NCI-H2196 treated with DMSO at 0.1 percent for 48 hours (cell line): ENCODE data around the gene PPFIBP2.
A peak's percentile ranks its signal among the peaks of the same experiment; 100 is the strongest.
"Not testable (repeated sequence)": the region's sequence is repeated elsewhere in the genome, so short reads cannot be mapped to it uniquely, and the experiment has no call there.

Experiments
- DNase-seq: peaks from one replicate; lab custom pipeline; 2025; ENCODE audit not compliant: unreplicated experiment; lab: John Stamatoyannopoulos, UW

Gene PPFIBP2

GRCh38 chr11:7498193-7498592 lies 15.6 kb upstream of the PPFIBP2 start:
- no peak for DNase-seq

- no peak for DNase-seq
Observed at GRCh38 chr11:7499081-7499480, 14.7 kb upstream of the PPFIBP2 start.

DNA sequence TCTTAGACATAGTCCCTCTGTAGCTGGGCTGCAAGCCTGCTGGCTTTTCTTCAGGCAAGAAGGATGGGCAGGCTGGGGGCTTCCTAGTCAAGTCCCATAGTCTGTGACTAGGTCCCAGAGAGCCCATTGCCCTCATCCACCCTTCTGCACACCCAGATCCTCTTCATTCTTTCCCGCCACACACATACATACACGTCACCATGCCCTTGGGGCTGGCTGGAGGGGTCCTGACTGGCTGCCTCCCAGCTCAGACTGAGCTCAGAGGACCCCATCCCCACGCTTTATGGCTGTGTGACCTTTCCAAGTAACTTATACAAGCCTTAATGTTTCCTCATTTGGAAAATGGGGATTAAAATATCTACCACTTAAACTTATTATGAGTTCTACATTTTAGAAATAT lies 13.5 kb upstream of the PPFIBP2 start:
- no peak for DNase-seq

GRCh38 chr11:7501251-7501650 lies 12.5 kb upstream of the PPFIBP2 start:
- DNase-seq, result no peak

DNA sequence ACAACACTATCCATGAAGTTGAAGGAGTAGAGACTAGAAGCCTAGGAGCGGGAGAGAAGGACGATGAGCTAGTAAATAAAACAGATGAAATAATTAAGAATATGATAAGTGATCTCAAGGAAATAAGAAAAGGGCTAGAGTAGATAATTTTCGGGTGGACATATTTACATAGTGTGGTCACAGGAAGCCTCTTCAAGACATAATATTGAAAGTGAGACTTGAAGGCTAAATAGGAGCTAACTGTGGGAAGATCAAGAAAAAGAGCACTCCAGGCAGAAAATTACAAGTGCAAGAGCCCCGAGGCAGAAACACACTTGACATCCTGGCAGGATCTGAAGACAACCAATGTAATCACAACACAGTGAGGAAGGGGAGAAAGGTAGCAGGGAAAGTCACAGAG lies 11.9 kb upstream of the PPFIBP2 start:
- no peak for DNase-seq

- DNase-seq, result no peak
Observed at GRCh38 chr11:7506243-7506642, 7.6 kb upstream of the PPFIBP2 start.

GRCh38 chr11:7508087-7508486 lies 5.7 kb upstream of the PPFIBP2 start:
- DNase-seq, result no peak

GRCh38 chr11:7509966-7510365 lies 3.8 kb upstream of the PPFIBP2 start:
- no peak for DNase-seq

- peak; percentile 84 for DNase-seq
Observed at GRCh38 chr11:7511401-7511800, 2.4 kb upstream of the PPFIBP2 start.

GRCh38 chr11:7512525-7513233 lies 1.1 kb upstream of the PPFIBP2 start:
- DNase-seq, result no peak

DNA sequence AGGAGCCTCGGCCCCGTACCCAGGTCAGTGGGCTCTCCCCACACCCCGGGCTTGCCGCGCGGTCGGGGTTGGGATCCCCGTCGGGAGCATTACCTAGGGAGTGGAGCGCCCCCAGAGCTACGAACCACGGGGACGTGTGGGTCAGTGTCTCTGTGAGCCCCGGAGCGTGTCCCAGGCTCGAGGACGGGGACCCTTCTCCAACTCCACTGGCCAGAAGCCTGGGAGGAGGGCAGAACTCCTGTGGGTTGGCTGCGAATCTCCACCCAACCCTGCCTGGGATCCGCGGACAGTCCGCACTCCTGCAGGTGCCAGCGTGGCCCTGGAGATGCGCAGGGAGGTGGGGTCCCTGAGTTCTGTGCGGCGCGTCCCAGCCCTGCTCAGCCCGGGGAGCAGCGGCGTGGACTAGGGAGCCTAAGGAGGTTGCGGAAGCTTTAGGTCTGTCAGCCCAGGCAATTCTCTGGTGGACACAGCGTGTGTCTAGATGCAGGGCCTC lies 346 bp downstream of the PPFIBP2 start:
- DNase-seq, result no peak

- no peak for DNase-seq
Observed at GRCh38 chr11:7515447-7515886, 1.7 kb downstream of the PPFIBP2 start.

DNA sequence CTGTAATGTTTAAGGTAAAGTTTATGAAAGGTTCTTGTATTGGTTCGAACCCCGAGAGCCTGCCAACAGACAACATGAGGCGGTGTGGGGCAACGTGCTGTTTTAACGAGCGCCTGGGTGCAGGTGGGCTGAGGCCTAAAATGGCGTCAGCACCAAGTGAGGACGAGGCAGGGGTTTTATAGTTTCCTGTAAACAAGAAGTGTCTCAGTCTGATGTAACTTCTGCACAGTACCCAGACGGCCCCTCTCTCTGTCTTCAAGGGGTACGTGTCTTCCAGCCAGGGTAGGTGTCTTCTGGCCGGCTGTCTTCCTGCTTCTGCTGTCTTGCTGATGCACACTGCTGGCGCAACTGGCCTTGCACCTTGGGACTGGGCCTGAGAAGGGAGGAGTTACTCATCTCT lies 2.7 kb downstream of the PPFIBP2 start:
- DNase-seq, result no peak

- not testable (repeated sequence) for DNase-seq
Observed at GRCh38 chr11:7517743-7518142, 3.9 kb downstream of the PPFIBP2 start.

- DNase-seq, result no peak
Observed at GRCh38 chr11:7518811-7519562, 5.2 kb downstream of the PPFIBP2 start.

DNA sequence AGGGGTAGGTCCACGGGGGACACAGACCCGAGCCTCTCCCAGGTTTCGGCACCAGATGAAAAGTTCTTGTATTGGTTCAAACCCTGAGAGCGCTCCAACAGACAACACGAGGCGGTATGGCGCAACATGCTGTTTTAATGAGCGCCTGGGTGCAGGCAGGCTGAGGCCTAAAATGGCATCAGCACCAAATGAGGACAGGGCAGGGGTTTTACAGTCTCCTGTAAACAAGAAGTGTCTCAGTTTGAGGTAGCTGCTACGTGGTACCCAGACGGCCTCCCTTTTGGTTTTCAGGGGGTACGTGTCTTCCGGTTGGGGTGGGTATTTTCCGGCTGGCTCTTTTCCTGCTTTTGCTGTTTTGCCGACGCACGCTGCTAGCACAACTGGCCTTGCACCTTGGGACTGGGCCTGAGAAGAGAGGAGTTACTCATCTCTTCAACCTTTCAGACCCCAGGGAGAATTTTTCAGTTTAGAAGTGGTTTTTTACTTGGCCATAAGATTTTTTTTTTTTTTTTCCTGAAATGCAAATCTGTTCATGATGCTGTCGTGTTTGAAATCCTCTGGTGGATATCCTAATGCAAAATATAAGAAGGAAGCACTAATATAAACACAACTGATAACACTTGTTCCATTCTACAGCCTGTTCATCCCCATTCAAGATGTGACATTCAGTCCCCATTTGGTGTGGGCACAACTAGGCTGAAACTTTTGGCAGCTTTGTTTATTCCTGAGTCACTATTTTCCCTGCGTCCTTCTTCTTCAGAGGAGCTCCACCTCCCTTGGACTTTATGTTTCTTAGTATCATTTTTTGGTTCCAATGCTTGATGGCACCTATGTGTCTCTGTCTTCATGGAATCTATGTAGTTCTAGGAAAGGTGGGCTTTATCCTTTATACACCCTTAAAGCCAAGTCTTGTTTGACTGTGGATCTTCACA lies 6.5 kb downstream of the PPFIBP2 start:
- no peak for DNase-seq

DNA sequence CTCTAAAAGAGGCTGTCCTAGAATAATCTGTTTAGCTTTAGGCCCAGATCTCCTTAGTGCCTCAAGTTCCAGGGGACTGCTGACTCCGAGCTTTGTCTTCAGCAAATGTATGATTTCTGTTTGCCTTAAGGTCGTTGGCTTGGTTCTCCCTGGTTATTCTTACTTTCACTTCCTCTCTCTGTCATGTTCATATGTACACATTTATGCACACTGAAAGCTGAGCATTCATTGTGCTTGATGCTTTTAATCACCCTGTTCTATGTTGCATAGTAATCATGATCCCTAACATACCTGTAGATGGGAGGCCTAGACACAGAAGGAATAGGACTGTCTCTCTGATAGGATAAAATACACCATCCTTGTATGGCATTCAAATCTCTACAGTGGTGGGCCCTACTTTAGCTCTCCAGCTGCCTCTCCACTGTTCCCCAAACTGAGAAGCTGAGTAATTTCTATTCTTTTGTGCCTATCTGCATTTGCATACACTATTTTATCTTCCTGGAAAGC lies 7.2 kb downstream of the PPFIBP2 start:
- no peak for DNase-seq

- DNase-seq, result no peak
Observed at GRCh38 chr11:7522121-7522520, 8.3 kb downstream of the PPFIBP2 start.

DNA sequence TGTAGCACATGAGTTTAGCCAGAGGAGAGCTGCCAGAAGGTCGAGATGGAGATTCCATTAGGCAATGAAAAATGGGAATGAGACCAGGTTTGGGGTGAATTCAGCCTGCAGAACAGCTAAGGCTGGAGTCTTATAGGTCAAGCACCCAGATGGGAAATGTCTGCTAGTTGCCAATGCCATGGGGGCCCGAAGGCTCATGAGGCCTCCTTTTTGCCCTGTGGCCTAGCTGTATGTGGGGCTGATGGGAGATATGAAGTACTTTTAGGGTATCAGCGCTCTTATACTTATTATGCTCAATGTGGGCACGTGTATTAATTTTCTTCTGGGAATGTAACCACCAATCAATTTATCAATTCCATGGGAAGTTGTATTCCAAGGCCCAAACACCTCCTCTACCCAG lies 8.7 kb downstream of the PPFIBP2 start:
- DNase-seq, result no peak

GRCh38 chr11:7523416-7524210 lies 9.8 kb downstream of the PPFIBP2 start:
- DNase-seq, result no peak
